ENCODE data around the gene MICU1. TPM values are rescaled to one million over a fixed set of nuclear protein-coding genes. Genes with fewer than 3 reads are reported as not detected.

The MICU1 gene
- total and polyA plus RNA-seq, 2 of the 13 experiments (the other 11 are each of a cell fraction or from before 2014, with no cell fraction given): 32.5 to 56.1 TPM

DNA sequence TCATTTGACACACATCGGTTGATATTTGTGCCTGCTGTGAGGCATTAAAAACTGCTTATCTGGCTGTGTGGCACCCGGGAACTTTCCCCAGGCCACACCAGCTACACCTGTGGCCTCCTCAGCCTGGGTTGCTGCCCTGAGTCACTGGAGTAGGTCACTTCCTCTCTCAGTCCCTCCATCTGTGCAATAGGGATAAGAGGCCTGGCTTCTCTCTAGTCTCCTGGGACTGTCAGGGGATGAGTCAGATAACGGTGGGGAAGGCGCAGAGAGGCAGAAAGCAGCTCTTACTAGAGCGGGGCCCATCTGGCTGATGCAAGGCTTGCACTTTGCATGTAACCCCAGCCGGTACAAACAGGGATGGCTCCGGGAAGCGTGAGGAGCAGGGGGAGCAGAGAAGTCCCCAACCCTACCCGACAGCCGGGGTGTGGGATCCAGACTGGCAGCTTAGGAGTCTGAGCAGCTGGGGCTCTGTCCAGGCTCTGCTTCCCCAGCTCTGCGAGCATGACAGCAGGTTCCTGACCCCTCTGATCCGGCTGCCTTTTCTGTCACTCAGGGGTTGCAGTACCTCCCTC, 305.1 kb downstream of the MICU1 start (continued):
- peak; percentile 43; the same call in 1 of the 2 replicates for TF ChIP-seq ERF (CRISPR knock-in tag; IDR thresholded peaks at IDR 0.05)
- TF ChIP-seq, protein P1, sequence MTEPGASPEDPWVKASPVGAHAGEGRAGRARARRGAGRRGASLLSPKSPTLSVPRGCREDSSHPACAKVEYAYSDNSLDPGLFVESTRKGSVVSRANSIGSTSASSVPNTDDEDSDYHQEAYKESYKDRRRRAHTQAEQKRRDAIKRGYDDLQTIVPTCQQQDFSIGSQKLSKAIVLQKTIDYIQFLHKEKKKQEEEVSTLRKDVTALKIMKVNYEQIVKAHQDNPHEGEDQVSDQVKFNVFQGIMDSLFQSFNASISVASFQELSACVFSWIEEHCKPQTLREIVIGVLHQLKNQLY (CRISPR knock-in tag; IDR thresholded peaks at IDR 0.05): no peak
- TF ChIP-seq HNF4G (IDR thresholded peaks at IDR 0.05; ENCODE audit: borderline replicate concordance, low read depth, low read length): no peak
- no peak for TF ChIP-seq HNF4G (CRISPR knock-in tag; IDR thresholded peaks at IDR 0.05; ENCODE audit: borderline replicate concordance, low read depth)
- TF ChIP-seq TOPORS (CRISPR knock-in tag; IDR thresholded peaks at IDR 0.05): no peak
- no peak for TF ChIP-seq FOXK2 (IDR thresholded peaks at IDR 0.05)
- TF ChIP-seq ZNF549 (CRISPR knock-in tag; IDR thresholded peaks at IDR 0.05): no peak
- no peak for TF ChIP-seq FIP1L1 (IDR thresholded peaks at IDR 0.05; ENCODE audit: borderline replicate concordance, insufficient read depth, low read depth, low read length)
- TF ChIP-seq NFRKB (IDR thresholded peaks at IDR 0.05): no peak
- no peak for TF ChIP-seq WIZ (CRISPR knock-in tag; IDR thresholded peaks at IDR 0.05)
- no peak for TF ChIP-seq DPF2 (CRISPR knock-in tag; IDR thresholded peaks at IDR 0.05; ENCODE audit: borderline replicate concordance, low read depth)
- no peak; the same call in 1 of the 2 replicates for TF ChIP-seq YEATS4 (CRISPR knock-in tag; IDR thresholded peaks at IDR 0.05; ENCODE audit: borderline replicate concordance)
- TF ChIP-seq DNMT3B (CRISPR knock-in tag; conservative IDR thresholded peaks at IDR 0.05): peak; percentile 91; the same call in 1 of the 2 replicates
- no peak for TF ChIP-seq EEA1 (CRISPR knock-in tag; IDR thresholded peaks at IDR 0.05; ENCODE audit: borderline replicate concordance)
- TF ChIP-seq, protein P2, sequence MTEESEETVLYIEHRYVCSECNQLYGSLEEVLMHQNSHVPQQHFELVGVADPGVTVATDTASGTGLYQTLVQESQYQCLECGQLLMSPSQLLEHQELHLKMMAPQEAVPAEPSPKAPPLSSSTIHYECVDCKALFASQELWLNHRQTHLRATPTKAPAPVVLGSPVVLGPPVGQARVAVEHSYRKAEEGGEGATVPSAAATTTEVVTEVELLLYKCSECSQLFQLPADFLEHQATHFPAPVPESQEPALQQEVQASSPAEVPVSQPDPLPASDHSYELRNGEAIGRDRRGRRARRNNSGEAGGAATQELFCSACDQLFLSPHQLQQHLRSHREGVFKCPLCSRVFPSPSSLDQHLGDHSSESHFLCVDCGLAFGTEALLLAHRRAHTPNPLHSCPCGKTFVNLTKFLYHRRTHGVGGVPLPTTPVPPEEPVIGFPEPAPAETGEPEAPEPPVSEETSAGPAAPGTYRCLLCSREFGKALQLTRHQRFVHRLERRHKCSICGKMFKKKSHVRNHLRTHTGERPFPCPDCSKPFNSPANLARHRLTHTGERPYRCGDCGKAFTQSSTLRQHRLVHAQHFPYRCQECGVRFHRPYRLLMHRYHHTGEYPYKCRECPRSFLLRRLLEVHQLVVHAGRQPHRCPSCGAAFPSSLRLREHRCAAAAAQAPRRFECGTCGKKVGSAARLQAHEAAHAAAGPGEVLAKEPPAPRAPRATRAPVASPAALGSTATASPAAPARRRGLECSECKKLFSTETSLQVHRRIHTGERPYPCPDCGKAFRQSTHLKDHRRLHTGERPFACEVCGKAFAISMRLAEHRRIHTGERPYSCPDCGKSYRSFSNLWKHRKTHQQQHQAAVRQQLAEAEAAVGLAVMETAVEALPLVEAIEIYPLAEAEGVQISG (CRISPR knock-in tag; IDR thresholded peaks at IDR 0.05): peak; percentile 55
- TF ChIP-seq AGO2 (optimal IDR thresholded peaks at IDR 0.05; ENCODE audit: low read depth, low read length): no peak

All from HepG2 (cell line).